ENCODE results near the gene SNX25. TPM values are rescaled to one million over a fixed set of nuclear protein-coding genes. Genes with fewer than 3 reads are reported as not detected.

Gene SNX25
- polyA plus RNA-seq, 1 donor (not counting 4 experiments of a cell fraction or from before 2014, with no cell fraction given) = 5.0 TPM

GRCh38 chr4:185352202-185352601 lies 142.8 kb downstream of the SNX25 start:
- Histone ChIP-seq H3K27me3 (ENCODE audit: control insufficient read depth, extremely low read depth, insufficient read depth, low read length) (no peaks in the 10 kb centered on the region), H3K36me3 (ENCODE audit: control insufficient read depth in 2 of 2, extremely low read depth in 1 of 2, insufficient read depth in 2 of 2, low read length in 2 of 2) (no peaks in the 10 kb centered on the region), H3K9ac (ENCODE audit: control insufficient read depth, extremely low read depth, insufficient read depth, low read length) (no peak overlapping the region), H3K79me2 (ENCODE audit: control insufficient read depth, insufficient read depth, low read length) (no peaks in the 10 kb centered on the region), H3K4me3 (ENCODE audit: control insufficient read depth in 2 of 3, extremely low read depth in 1 of 3, insufficient read depth in 2 of 3, low read depth in 1 of 3, low read length in 3 of 3) (no peak overlapping the region), H4K20me1 (ENCODE audit: control insufficient read depth, extremely low read depth, insufficient read depth, low read length) (no peaks in the 10 kb centered on the region), H3K27ac (ENCODE audit: control insufficient read depth, insufficient read depth, low read length) (no peak overlapping the region), H3K4me1 (ENCODE audit: control insufficient read depth, extremely low read depth, insufficient read depth, low read length) (no peaks in the 10 kb centered on the region), H3K9me1 (ENCODE audit: control insufficient read depth, extremely low read depth, insufficient read depth, low read length) (no peaks in the 10 kb centered on the region), H2AFZ (ENCODE audit: control insufficient read depth, low read length) (no peak overlapping the region), H3K4me2 (ENCODE audit: control insufficient read depth, extremely low read depth, insufficient read depth, low read depth, low read length) (no peak overlapping the region), H3K9me3 (ENCODE audit: control insufficient read depth, low read depth, low read length) (no peaks in the 10 kb centered on the region)
- FAIRE-seq (no peak), DNase-seq (ENCODE audit: low read depth, low spot score) (no peak)
- TF ChIP-seq, protein P1, sequence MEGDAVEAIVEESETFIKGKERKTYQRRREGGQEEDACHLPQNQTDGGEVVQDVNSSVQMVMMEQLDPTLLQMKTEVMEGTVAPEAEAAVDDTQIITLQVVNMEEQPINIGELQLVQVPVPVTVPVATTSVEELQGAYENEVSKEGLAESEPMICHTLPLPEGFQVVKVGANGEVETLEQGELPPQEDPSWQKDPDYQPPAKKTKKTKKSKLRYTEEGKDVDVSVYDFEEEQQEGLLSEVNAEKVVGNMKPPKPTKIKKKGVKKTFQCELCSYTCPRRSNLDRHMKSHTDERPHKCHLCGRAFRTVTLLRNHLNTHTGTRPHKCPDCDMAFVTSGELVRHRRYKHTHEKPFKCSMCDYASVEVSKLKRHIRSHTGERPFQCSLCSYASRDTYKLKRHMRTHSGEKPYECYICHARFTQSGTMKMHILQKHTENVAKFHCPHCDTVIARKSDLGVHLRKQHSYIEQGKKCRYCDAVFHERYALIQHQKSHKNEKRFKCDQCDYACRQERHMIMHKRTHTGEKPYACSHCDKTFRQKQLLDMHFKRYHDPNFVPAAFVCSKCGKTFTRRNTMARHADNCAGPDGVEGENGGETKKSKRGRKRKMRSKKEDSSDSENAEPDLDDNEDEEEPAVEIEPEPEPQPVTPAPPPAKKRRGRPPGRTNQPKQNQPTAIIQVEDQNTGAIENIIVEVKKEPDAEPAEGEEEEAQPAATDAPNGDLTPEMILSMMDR (optimal IDR thresholded peaks at IDR 0.05 in 1 of 3, IDR thresholded peaks at IDR 0.05 in 1 of 3, conservative IDR thresholded peaks at IDR 0.05 in 1 of 3; ENCODE audit: extremely low read depth in 1 of 3, insufficient read depth in 2 of 3, low read length in 3 of 3) = no peak
- no peak for TF ChIP-seq EZH2 (IDR thresholded peaks at IDR 0.05; ENCODE audit: low read length)
- dilution Hi-C loops (cut with MboI; ENCODE audit: extremely low pct_ligation_motif_present, low sequenced_read_pairs) = no loop called here

DNA sequence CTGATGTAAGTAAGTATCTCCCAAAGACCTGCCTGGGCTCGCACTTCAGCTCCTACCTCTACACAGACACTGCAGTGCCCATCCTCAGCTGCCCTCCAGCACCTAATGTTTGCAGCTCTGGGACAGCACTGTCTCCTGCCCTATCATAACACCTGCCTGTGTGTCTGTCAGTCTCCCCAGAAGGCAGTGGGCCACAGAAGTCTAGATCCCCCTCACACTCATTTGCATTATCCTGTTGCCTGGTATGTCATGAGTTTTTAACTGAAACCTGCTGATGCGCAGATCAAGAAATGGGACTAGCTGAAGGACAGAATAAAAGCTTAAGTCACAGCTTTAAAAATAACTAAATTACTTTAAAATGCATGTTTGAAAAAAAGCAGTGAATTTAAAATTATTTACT lies 143.3 kb downstream of the SNX25 start:
- no peak for FAIRE-seq
- no peaks in the 10 kb centered on the region for H3K36me3 ChIP-seq (ENCODE audit: control insufficient read depth in 2 of 2, extremely low read depth in 1 of 2, insufficient read depth in 2 of 2, low read length in 2 of 2)
- no peak for DNase-seq (ENCODE audit: low read depth, low spot score)

More for the DNA sequence above, 143.3 kb downstream of the SNX25 start:
- no peak overlapping the region for H3K27ac ChIP-seq (ENCODE audit: control insufficient read depth, insufficient read depth, low read length)
- H2AFZ ChIP-seq (ENCODE audit: control insufficient read depth, low read length) = no peak overlapping the region
- no peaks in the 10 kb centered on the region for H3K9me3 ChIP-seq (ENCODE audit: control insufficient read depth, low read depth, low read length)
- dilution Hi-C loops (cut with MboI; ENCODE audit: extremely low pct_ligation_motif_present, low sequenced_read_pairs) = no loop called here
- no peak overlapping the region for H3K4me3 ChIP-seq (ENCODE audit: control insufficient read depth in 2 of 3, extremely low read depth in 1 of 3, insufficient read depth in 2 of 3, low read depth in 1 of 3, low read length in 3 of 3)
- H3K4me2 ChIP-seq (ENCODE audit: control insufficient read depth, extremely low read depth, insufficient read depth, low read depth, low read length) = no peak overlapping the region
- no peaks in the 10 kb centered on the region for H3K9me1 ChIP-seq (ENCODE audit: control insufficient read depth, extremely low read depth, insufficient read depth, low read length)
- H4K20me1 ChIP-seq (ENCODE audit: control insufficient read depth, extremely low read depth, insufficient read depth, low read length) = no peaks in the 10 kb centered on the region
- no peak overlapping the region for H3K9ac ChIP-seq (ENCODE audit: control insufficient read depth, extremely low read depth, insufficient read depth, low read length)
- no peak for TF ChIP-seq EZH2 (IDR thresholded peaks at IDR 0.05; ENCODE audit: low read length)
- TF ChIP-seq, protein P1 (optimal IDR thresholded peaks at IDR 0.05 in 1 of 3, IDR thresholded peaks at IDR 0.05 in 1 of 3, conservative IDR thresholded peaks at IDR 0.05 in 1 of 3; ENCODE audit: extremely low read depth in 1 of 3, insufficient read depth in 2 of 3, low read length in 3 of 3) = no peak
- no peaks in the 10 kb centered on the region for H3K27me3 ChIP-seq (ENCODE audit: control insufficient read depth, extremely low read depth, insufficient read depth, low read length)
- H3K79me2 ChIP-seq (ENCODE audit: control insufficient read depth, insufficient read depth, low read length) = no peaks in the 10 kb centered on the region
- no peaks in the 10 kb centered on the region for H3K4me1 ChIP-seq (ENCODE audit: control insufficient read depth, extremely low read depth, insufficient read depth, low read length)
